HG03196 (cell line): ENCODE results near the gene TRPV4.

Experiments
- ATAC-seq: cut with Tn5 transposase; IDR thresholded peaks from one replicate; pipeline ENCODE4 v1.9.1; 2021; ENCODE audit not compliant: unreplicated experiment

The TRPV4 gene

GRCh38 chr12:109741970-109742703, 91.1 kb downstream of the TRPV4 start:
- ATAC-seq: no peak

- ATAC-seq: no peak
Observed at GRCh38 chr12:109741286-109741969, 91.8 kb downstream of the TRPV4 start.

GRCh38 chr12:109740694-109741245, 92.4 kb downstream of the TRPV4 start:
- no peak for ATAC-seq

DNA sequence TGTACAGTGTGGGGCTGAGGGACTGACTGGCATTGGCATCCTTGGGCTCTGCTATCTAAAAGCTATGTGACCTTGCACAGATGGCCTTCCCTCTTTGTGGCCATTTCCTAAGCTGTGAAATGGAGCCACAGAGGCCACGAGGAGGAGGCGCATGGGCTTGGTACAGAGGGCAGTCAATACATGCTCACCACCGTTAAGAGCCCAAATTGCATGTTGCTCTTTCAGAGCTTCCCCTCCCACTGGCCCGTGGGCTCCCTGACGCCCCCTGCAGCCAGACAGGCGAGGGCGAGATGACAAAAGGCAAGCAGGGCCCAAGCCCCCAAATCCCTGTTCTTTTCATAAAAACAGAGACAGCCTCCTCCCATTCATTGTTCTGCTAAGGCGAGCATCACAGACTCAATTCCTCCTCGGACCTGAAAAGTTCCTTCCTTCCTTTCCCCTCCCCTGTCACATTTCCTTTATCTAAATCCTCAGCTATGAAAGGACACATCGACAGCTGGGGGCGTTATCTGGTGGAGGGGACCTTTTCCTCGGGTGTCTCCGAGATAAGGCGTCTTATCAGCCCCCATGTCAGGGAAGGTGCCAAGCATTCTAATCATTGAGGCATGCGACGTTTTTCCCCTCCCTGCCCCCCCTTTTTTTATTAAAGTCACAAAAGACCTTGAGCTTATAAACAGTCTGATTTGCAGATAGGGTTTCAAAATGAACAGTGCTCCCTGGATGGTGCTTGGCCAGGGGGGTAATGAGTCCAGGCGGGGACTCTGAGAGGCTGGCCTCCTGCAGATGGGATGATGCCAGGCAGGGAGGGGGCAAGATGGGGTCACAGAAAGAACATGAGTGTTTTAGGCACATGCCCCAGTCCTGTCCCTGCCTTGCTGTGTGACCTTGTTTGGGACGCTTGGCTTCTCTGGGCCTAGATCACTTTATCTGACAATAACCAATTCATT, 93.2 kb downstream of the TRPV4 start:
- ATAC-seq: no peak

GRCh38 chr12:109738878-109739665, 94.1 kb downstream of the TRPV4 start:
- no peak for ATAC-seq

DNA sequence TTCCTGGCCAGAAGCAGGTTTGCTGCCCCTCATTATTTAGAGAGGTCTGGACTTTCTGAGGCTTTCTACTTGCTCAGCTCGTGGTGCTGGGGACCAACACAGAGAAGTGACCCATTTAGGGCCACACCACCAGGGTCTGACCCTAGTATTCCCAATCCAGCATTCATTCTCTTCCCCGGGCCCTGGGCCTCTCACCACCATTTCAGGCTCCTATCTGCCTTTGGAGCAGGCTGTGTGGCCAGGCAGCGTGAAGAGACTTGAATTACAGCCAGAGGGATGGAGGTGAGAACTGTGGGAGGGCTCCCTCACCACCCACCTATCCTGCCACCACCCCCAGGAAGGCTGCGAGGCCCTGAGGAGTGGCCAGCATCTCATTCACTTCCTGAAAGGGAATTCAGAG, 95.0 kb downstream of the TRPV4 start:
- ATAC-seq: no peak

- ATAC-seq: no peak
Observed at GRCh38 chr12:109737631-109738030, 95.6 kb downstream of the TRPV4 start.

DNA sequence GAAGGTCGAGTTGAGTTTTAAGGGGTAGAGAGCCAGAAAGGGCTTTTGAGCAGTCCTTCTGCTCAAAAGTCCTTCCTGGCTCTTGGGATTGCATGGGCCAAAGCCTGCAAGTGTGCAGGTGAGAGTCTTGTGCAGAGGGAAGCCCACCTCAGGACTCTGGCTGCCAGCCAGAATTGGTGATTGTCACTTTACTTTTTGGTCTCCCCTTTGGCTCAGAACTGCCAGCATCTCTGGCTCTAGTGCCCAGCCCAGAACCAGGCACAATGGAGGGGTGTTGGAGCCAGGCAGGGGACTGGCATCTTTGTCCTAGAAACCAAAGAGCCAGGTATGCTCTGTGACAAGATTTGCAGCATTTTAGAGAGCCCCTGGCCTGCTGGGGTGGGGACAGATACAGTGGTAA, 96.1 kb downstream of the TRPV4 start:
- ATAC-seq: no peak

DNA sequence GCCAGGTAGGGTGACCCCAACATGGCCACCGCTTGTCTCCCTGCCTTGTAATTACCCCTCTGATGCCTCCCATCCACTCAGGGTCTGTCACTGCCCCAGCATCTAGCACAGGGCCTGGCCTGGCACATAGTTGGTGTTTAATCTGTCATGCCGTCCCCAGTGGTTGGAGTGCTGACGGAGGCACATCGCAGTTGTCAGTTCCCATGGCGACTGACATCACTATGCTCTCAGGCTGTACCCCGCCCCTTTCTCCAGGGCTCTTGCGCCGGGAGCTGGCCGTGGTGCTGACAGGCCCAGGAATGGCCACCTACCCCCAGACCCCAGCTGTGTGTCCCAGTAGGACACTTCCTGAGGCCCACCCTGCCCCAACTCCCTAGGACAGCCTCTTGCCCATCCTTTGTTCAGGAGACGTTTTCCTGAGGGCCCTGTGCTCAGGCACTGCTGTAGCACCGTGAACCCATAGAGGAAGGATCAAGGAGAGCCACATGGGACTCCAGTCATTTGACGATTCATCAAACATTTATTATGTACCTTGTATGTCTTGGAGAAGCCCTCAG, 96.6 kb downstream of the TRPV4 start:
- ATAC-seq: no peak

DNA sequence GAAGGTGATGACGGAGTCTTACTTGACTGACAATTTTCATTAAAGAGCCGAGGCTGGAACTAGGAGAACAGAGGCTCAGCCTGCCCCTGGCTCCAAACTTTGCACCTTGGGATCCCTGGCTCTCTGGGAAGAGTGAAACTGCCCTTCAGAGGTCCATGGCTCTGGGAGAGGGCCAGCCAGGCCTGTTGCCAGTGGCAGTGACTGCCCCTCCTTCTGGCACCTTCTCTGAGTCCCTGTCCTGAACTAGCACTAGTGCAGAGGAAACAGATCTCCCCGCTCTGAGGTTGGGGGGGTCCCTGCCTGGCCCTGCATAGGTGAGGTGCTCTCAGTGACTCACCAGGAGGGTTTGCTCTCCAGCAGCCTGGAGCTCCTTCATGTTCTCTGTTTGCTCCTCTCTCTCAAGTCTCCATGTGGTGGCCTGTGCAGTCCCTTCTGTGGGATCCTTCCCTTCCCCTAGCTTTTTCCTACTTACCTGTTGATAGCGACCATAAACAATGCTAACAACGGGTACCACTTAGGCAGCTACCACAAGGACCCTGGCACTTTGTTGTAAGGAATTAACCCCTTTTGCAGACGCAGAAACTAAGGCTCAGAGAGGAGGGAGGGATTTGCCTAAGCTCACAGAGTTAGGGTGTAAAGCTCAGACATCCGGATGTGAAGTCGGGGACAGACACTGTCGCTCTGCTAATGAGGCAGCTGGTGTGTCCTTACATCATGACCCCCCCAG, 97.2 kb downstream of the TRPV4 start:
- ATAC-seq: no peak

DNA sequence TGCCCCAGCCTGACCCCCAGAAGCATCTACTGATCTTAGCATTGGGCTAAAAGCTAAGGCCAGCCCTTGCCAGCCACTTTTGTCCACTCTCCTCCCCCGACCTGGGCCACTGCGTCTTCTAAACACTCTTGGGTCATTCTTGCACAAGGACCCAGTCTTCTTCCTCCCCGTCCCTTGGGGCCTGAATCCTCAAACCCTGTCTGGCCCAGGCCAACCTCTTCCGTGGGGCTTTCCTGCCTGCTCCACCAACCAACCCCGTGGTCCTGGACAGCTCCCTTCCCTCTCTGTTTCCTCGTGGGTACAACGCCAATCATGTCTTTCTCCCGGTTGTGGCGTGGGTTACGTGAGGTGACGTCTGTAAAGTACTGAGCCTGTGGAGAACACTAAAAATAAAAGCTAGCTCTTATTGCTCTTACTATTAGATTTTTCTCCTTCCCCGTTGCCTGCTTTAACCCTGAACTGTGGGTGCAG, 98.1 kb downstream of the TRPV4 start:
- ATAC-seq: no peak

DNA sequence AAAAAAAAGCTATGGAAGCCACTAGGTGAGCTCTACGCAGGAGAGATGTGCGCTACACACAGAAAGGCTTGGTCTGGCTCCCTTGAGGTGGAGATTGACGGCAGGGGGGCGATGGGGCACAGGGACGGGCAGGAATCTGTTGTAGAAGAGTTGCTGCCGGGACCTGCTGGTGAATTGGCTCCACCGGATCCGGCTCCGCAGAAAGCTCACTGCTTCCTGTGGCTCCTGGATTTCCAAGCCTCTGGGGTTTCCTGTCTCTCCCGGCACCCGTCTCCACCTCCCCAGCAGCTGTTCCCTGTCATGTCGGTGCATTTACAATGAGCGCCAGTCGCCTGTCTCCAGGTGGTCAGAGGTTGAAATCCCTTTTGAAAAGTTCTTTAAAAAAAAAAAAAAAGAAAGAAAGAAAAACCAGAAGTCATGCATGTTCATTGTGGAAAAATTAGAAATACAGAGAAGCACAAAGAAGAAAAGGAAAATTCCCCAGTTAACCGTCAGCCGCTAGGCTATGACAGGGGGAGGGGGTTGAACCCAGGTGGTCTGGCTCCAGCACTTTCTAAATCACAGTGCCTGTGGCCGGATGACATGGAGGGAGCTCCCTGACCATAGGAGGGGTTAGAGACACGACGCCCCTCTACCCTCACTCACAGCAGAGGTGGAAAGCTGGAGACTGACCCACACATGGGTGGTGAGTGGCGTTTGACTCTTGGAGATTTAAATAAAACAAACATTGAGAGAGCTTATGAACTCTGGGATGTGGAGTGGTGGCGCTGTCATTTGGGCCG, 98.8 kb downstream of the TRPV4 start:
- no peak for ATAC-seq
